ENCODE results near the gene SLC10A4. TPM values are rescaled to one million over a fixed set of nuclear protein-coding genes. Genes with fewer than 3 reads are reported as not detected.

The SLC10A4 gene
- total and polyA plus RNA-seq, 2 of the 4 experiments (the other 2 are of a cell fraction), result not detected

GRCh38 chr4:48538358-48538757, 55.2 kb downstream of the SLC10A4 start:
- in situ Hi-C loops (cut with MboI; ENCODE audit: low sequenced_read_pairs), result no loop called here
- BruUV-seq (replicated peaks), result no TSS peak

More at GRCh38 chr4:48538358-48538757, 55.2 kb downstream of the SLC10A4 start:
- intact Hi-C loops (cut with micrococcal nuclease) (no loop called here), dilution Hi-C loops (cut with HindIII; ENCODE audit: low sequenced_read_pairs, unreplicated experiment) (no loop called here)
- ATAC-seq (ENCODE audit: low read depth) (no peak), DNase-seq (no peak)
- Histone ChIP-seq H3K56ac (ENCODE audit: extremely low read depth, insufficient read depth, low read length) (0 out of 2 replicates have a peak overlapping the region, but pooled peaks have one; percentile 57), H4K20me1 (ENCODE audit: insufficient read depth, low read length) (no peaks in the 10 kb centered on the region), H3K9me3 (ENCODE audit: control insufficient read depth, insufficient read depth, low read length) (no peaks in the 10 kb centered on the region), H3K4me3 (ENCODE audit: insufficient read depth, low read depth, low read length) (no peak overlapping the region), H3K9me1 (ENCODE audit: insufficient read depth, low read length) (no peaks in the 10 kb centered on the region; the same call in 1 of the 2 replicates), H4K8ac (ENCODE audit: low read depth in 2 of 2, low read length in 2 of 2) (no peak overlapping the region), H4K91ac (ENCODE audit: insufficient read depth, low read depth, low read length) (no peak overlapping the region), H2BK120ac (ENCODE audit: low read depth, low read length) (no peak overlapping the region), H2BK20ac (ENCODE audit: low read depth, low read length) (no peak overlapping the region), H3K4ac (ENCODE audit: low read depth, low read length) (no peak overlapping the region), H3K18ac (ENCODE audit: low read depth, low read length) (no peak overlapping the region), H3K27ac (ENCODE audit: insufficient read depth, low read length) (peak overlapping the region; percentile 56; the same call in 1 of the 2 replicates), H2AFZ (replicated peaks; ENCODE audit: low read length, poor library complexity) (no peak overlapping the region), H3K4me1 (ENCODE audit: control insufficient read depth, insufficient read depth, low read length) (peaks cover 2% of the 10 kb centered on the region; the same call in 1 of the 2 replicates), H3K79me1 (ENCODE audit: low read depth in 1 of 2, low read length in 2 of 2) (0 out of 4 replicates have a peak, but pooled peaks cover 0 to 3% of the 10 kb centered on the region in 2 experiments), H3K14ac (replicated peaks; ENCODE audit: low read depth, low read length) (no peak overlapping the region), H3K4me2 (ENCODE audit: low read depth, low read length) (peak overlapping the region; percentile 56; the same call in 1 of the 2 replicates), H2BK5ac (ENCODE audit: low read depth, low read length, poor library complexity, severe bottlenecking) (no peak overlapping the region), H2AK9ac (replicated peaks; ENCODE audit: low read depth, low read length, poor library complexity) (no peak overlapping the region), H4K5ac (ENCODE audit: low read depth, low read length) (no peak overlapping the region), H3K36me3 (ENCODE audit: control insufficient read depth, insufficient read depth, low read length) (peaks cover 19% of the 10 kb centered on the region), H3K23ac (ENCODE audit: low read depth, low read length) (no peak overlapping the region), H2BK15ac (ENCODE audit: low read depth, low read length) (no peak overlapping the region), H3K27me3 (ENCODE audit: control insufficient read depth, insufficient read depth, low read length) (no peaks in the 10 kb centered on the region), H3K9ac (ENCODE audit: low read depth, low read length) (peak overlapping the region; percentile 51; the same call in 1 of the 2 replicates), H2AK5ac (ENCODE audit: low read depth, low read length) (no peak overlapping the region)
- POLR2A ChIA-PET (ENCODE audit: unreplicated experiment), result no interaction called here
- CTCF ChIA-PET, result interaction anchor here (1.4 kb wide), 1 partner anchor 10 kb away, joined by 3 read pairs; no protein-coding TSS in a partner anchor
- TF ChIP-seq MAFK (IDR thresholded peaks at IDR 0.05; ENCODE audit: low read depth, low read length) (no peak), FOS (IDR thresholded peaks at IDR 0.05; ENCODE audit: low read depth, low read length) (no peak), SMC3 (IDR thresholded peaks at IDR 0.05; ENCODE audit: low read depth, low read length) (no peak)

Other genes with a start within 250 kb of the SLC10A4 start
- 0.54 and 1.1 TPM in 2 replicates for gene TEC, start 213.5 kb upstream of the SLC10A4 start, total RNA-seq (2012; rRNA removed)
- 0.16 and 0.39 TPM in 2 replicates for gene TEC, start 213.5 kb upstream of the SLC10A4 start, polyA plus RNA-seq (2012; rRNA removed)
- 23.3 and 32.2 TPM in 2 replicates for gene SLAIN2, start 141.8 kb upstream of the SLC10A4 start, total RNA-seq (2012; rRNA removed)
- gene SLAIN2, start 141.8 kb upstream of the SLC10A4 start, polyA plus RNA-seq (2012; rRNA removed), result 42.3 and 53.0 TPM in 2 replicates
- not detected in 2 replicates for gene ZAR1, start 6.9 kb downstream of the SLC10A4 start, total RNA-seq (2012; rRNA removed)
- gene ZAR1, start 6.9 kb downstream of the SLC10A4 start, polyA plus RNA-seq (2012; rRNA removed), result not detected in 2 replicates